DMS 273 treated with DMSO at 0.1 percent for 48 hours (cell line): ENCODE results near the gene NXPH1.

Experiments used
- DNase-seq: peaks from one replicate; lab custom pipeline; 2025; lab: John Stamatoyannopoulos, UW

Gene NXPH1

GRCh38 chr7:8507566-8507965 is 74.2 kb downstream of the NXPH1 start:
- DNase-seq, result no peak

DNA sequence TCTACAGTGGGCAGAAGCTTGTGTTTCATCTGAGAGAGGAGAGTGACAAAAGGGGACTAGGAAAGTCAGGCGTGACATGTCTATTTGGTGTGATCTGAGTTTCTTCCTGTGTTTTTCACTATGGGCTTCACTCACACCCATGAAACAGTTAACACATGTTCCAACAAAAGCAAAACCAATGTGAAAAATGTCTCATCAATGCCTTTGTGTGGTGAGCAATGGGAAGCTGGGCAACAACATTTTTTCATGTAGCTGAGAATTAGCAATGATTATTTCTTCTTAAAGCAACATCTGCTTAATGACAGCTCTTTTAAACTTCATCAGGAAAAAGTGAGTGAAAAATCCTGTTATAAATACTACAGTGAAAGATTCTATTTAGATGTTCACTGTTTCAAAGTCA is 76.2 kb downstream of the NXPH1 start:
- DNase-seq, result no peak

- DNase-seq, result no peak
Measured at GRCh38 chr7:8511855-8512254, 78.4 kb downstream of the NXPH1 start.

DNA sequence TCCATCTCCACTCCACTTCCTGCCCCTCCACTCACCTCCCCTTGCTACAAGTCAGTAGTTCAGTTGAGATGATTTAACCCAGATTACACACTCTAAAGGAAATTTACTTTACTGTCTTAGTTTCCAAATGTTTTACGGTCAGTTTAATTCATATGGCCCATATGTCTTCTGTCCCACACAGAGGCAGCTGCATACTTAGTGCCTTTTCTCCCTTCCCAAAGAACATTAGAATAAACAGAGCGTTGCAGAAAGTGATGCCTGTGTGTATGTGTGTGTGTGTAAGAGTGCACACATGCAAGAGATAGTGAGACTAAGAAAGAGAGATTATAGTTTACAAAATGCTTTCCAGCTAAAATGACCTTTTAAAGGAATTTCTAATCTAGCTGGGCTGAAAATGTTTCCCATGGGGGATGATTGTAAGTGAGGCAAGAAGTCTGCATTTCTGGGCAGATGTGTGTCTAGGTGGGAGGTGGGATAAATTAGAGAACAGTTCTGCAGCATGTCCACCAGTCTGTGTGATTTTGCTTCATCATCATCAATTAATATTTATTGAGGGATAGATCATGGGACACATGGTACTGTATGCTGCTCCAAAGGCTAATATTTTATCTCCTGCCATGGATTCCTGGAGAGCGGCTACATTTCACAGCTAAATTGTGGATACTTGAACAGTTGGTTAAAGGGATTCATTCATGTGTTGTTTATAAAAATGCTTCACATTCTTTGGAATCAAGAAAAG is 81.5 kb downstream of the NXPH1 start:
- no peak for DNase-seq

DNA sequence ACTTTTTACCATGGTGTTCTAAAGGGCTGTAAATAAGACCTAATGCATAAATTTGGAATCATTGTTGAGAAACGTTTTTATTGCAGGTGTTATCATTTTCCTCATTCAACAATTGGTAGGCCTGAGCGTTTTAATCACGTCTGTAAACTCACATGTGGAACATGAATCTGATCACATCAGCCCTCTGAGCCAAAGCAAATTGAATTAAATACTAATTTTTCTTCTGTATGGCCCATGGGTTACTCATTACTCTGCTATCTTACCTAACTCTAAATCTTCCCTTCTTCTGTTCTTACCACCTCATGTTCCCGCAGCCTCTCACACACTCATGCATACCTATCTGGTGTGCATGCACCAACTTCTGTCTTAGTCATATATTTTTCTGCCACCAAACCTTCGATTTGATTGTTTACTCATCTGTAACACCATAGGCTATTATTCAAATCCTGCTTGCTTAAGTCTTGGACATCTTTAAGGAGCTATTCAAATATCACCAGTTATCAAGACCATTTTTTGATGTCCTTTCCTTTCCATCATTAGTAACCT is 82.3 kb downstream of the NXPH1 start:
- DNase-seq, result no peak

- DNase-seq, result no peak
Measured at GRCh38 chr7:8516976-8517375, 83.6 kb downstream of the NXPH1 start.

GRCh38 chr7:8528311-8528710 is 94.9 kb downstream of the NXPH1 start:
- no peak for DNase-seq

- DNase-seq, result no peak
Measured at GRCh38 chr7:8531991-8532515, 98.6 kb downstream of the NXPH1 start.

- peak; percentile 18 for DNase-seq
Measured at GRCh38 chr7:8536431-8536830, 103.0 kb downstream of the NXPH1 start.

- no peak for DNase-seq
Measured at GRCh38 chr7:8549046-8549445, 115.6 kb downstream of the NXPH1 start.

GRCh38 chr7:8560501-8560900 is 127.1 kb downstream of the NXPH1 start:
- no peak for DNase-seq

- DNase-seq, result no peak
Measured at GRCh38 chr7:8561449-8561848, 128.0 kb downstream of the NXPH1 start.

DNA sequence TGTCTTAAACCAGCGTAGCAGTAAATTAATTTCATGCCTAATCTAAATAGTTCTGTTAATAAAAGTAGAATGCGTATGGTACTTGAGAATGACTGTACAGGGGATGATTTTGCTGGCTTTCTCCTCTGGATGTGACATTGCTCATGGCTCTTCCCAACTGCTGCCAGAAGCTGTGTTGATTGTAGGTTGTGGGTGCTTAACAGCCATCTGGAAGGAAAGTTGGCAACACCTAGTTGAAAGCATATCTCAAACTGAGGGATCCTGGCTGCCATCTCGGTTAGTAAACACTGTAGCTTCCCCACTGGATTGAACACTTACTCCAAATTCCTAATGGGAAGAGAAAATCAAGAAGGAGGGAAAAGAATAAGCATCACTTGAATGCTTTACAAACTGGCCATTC is 130.9 kb downstream of the NXPH1 start:
- no peak for DNase-seq

DNA sequence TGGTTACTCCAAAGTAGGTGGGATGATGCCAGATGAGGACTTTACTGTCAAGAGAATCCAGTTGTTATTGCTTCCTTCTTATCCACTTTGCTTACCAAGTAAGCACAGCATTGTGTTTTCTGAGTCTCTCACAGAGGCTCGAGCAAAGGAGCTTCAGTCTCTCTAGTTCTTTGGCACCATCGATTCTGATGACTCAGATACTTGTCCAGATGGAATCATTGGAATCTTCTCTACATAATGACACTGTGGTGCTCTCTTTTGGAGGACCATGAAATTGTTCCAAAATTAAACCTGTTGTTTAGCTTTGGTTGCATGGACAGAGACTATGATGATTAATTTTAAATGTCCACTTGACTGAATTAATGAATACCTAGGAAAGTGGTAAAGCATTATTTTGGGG is 132.6 kb downstream of the NXPH1 start:
- DNase-seq, result no peak

GRCh38 chr7:8567626-8568025 is 134.2 kb downstream of the NXPH1 start:
- DNase-seq, result no peak

GRCh38 chr7:8579661-8580194 is 146.3 kb downstream of the NXPH1 start:
- DNase-seq, result no peak

- no peak for DNase-seq
Measured at GRCh38 chr7:8581842-8582241, 148.4 kb downstream of the NXPH1 start.

- DNase-seq, result no peak
Measured at GRCh38 chr7:8582728-8583127, 149.3 kb downstream of the NXPH1 start.

DNA sequence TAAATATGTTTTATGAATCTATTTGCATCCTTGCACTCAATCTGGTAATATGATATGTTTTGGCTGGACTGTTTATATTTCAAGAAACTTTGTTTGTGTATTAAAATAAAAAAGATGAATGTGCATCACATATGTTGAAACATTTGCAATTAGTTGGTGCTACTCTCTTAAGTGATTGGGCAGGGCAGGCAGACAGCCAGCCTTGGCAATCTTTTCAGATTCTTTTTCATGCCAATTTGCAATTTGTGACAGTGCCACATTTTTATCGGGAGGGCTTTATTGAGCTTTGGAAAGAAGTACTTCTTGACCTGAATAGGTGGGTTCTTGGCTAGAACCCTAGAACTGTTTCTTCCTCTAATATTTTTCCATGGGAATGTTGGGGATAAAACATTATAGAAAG is 152.2 kb downstream of the NXPH1 start:
- no peak for DNase-seq

DNA sequence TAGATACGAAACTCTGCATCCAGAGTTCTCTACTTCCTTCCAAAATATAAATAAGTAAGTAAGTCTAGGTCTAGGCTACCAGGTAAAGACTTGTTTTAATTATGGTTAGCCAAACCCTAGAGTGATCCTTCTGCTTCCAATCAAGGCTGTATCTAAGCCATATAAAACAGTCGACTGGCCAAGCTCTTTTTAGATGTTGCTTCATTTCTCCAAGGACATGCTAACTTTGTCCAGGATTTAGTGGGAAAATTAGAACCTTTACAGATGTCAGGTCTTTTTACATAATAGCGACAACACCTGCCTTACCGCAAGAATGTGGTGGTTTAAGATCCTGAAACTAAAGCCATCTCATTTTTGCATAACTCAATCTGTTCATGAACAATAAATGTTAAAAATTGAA is 156.8 kb downstream of the NXPH1 start:
- no peak for DNase-seq

DNA sequence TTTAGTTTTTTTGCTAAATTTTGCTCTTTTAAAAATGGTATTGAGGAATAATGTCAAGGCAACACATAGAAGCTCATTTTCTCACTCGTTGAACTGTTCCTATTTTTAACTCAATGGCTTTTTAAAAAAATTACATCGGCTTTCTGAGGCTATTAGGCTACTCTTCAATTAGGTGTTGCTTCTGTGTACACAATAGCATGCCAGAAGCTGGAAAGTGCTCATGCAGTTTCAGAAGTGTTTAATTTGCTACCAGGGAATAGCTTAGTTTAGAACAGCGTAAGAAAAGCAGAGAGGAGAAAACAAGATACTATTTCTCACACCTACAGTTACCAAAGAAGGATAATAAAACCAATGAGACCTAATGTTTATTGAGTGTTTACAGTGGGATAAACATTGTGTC is 157.4 kb downstream of the NXPH1 start:
- no peak for DNase-seq

GRCh38 chr7:8591289-8591688 is 157.9 kb downstream of the NXPH1 start:
- DNase-seq, result no peak

- DNase-seq, result no peak
Measured at GRCh38 chr7:8592167-8592566, 158.8 kb downstream of the NXPH1 start.

- no peak for DNase-seq
Measured at GRCh38 chr7:8594115-8594514, 160.7 kb downstream of the NXPH1 start.
